ENCODE measurements around the gene SNN. TPM values are rescaled to one million over a fixed set of nuclear protein-coding genes. Genes with fewer than 3 reads are reported as not detected.

SNN gene
- total RNA-seq, 2 donors from 2014 or later, result 28.9 to 35.1 TPM

GRCh38 chr16:11683145-11683544 is 14.9 kb downstream of the SNN start:
- no peak for TF ChIP-seq CTCF (conservative IDR thresholded peaks at IDR 0.05)
- WGBS, 2 experiments (ENCODE audit: insufficient coverage in 1 of 2, insufficient read length in 1 of 2), result 93% methylated on average over 11 of the region's 11 CpGs
- Histone ChIP-seq H3K4me1 (ENCODE audit: control insufficient read depth, insufficient read depth, low read length) (no peaks in the 10 kb centered on the region), H3K27ac (ENCODE audit: low read depth, low read length) (no peak overlapping the region), H3K36me3 (ENCODE audit: control insufficient read depth, insufficient read depth, low read length) (peaks cover 87% of the 10 kb centered on the region), H3K9ac (ENCODE audit: extremely low read depth, low read length, poor library complexity, severe bottlenecking) (no peak overlapping the region), H3K4me3 (ENCODE audit: low read length) (no peak overlapping the region), H3K9me3 (ENCODE audit: control insufficient read depth, low read length) (no peaks in the 10 kb centered on the region), H3K27me3 (ENCODE audit: control insufficient read depth, insufficient read depth, low read length, poor library complexity, severe bottlenecking) (no peaks in the 10 kb centered on the region)
- Mint-ChIP-seq H3K9me3 (no peaks in the 10 kb centered on the region), H3K36me3 (ENCODE audit: low read depth) (peaks cover 63% of the 10 kb centered on the region), H3K4me1 (no peaks in the 10 kb centered on the region), H3K27me3 (ENCODE audit: insufficient read depth) (no peaks in the 10 kb centered on the region), H3K27ac (no peak overlapping the region), H3K4me3 (no peak overlapping the region)
- no peak for DNase-seq

- H3K9me3 Mint-ChIP-seq, result no peaks in the 10 kb centered on the region
- Histone ChIP-seq H3K36me3 (ENCODE audit: control insufficient read depth, insufficient read depth, low read length) (peaks cover 89% of the 10 kb centered on the region), H3K27ac (ENCODE audit: low read depth, low read length) (no peak overlapping the region), H3K4me3 (ENCODE audit: low read length) (no peak overlapping the region), H3K27me3 (ENCODE audit: control insufficient read depth, insufficient read depth, low read length, poor library complexity, severe bottlenecking) (no peaks in the 10 kb centered on the region), H3K9ac (ENCODE audit: extremely low read depth, low read length, poor library complexity, severe bottlenecking) (no peak overlapping the region), H3K9me3 (ENCODE audit: control insufficient read depth, low read length) (no peaks in the 10 kb centered on the region), H3K4me1 (ENCODE audit: control insufficient read depth, insufficient read depth, low read length) (no peaks in the 10 kb centered on the region)
- DNase-seq, result no peak
- H3K27ac Mint-ChIP-seq, result no peak overlapping the region
- no peaks in the 10 kb centered on the region for H3K4me1 Mint-ChIP-seq
- 94 to 98% methylated on average over 8 to 12 of the region's 12 CpGs for WGBS, 2 experiments (ENCODE audit: insufficient coverage in 1 of 2, insufficient read length in 1 of 2)
- no peak overlapping the region for H3K4me3 Mint-ChIP-seq
- H3K36me3 Mint-ChIP-seq (ENCODE audit: low read depth), result peaks cover 62% of the 10 kb centered on the region
- no peaks in the 10 kb centered on the region for H3K27me3 Mint-ChIP-seq (ENCODE audit: insufficient read depth)
- TF ChIP-seq CTCF (conservative IDR thresholded peaks at IDR 0.05), result no peak
Observed at GRCh38 chr16:11684231-11685025, 16.2 kb downstream of the SNN start.

- Histone ChIP-seq H3K36me3 (ENCODE audit: control insufficient read depth, insufficient read depth, low read length) (peaks cover 84% of the 10 kb centered on the region), H3K27ac (ENCODE audit: low read depth, low read length) (no peak overlapping the region), H3K9ac (ENCODE audit: extremely low read depth, low read length, poor library complexity, severe bottlenecking) (no peak overlapping the region), H3K27me3 (ENCODE audit: control insufficient read depth, insufficient read depth, low read length, poor library complexity, severe bottlenecking) (no peaks in the 10 kb centered on the region), H3K4me3 (ENCODE audit: low read length) (no peak overlapping the region), H3K4me1 (ENCODE audit: control insufficient read depth, insufficient read depth, low read length) (no peaks in the 10 kb centered on the region), H3K9me3 (ENCODE audit: control insufficient read depth, low read length) (no peaks in the 10 kb centered on the region)
- H3K36me3 Mint-ChIP-seq (ENCODE audit: low read depth), result peaks cover 71% of the 10 kb centered on the region
- no peak overlapping the region for H3K27ac Mint-ChIP-seq
- 96 to 100% methylated on average over 4 to 7 of the region's 9 CpGs for WGBS, 2 experiments (ENCODE audit: insufficient coverage in 1 of 2, insufficient read length in 1 of 2)
- H3K4me3 Mint-ChIP-seq, result no peak overlapping the region
- no peaks in the 10 kb centered on the region for H3K27me3 Mint-ChIP-seq (ENCODE audit: insufficient read depth)
- no peak for TF ChIP-seq CTCF (conservative IDR thresholded peaks at IDR 0.05)
- DNase-seq, result no peak
- H3K4me1 Mint-ChIP-seq, result peaks cover 4% of the 10 kb centered on the region
- no peaks in the 10 kb centered on the region for H3K9me3 Mint-ChIP-seq
Observed at GRCh38 chr16:11685844-11686618, 17.8 kb downstream of the SNN start.

All from endodermal cell (in vitro differentiated cells).